Lower leg skin (tissue), 4 donors: ENCODE measurements around the gene FAM171A2. TPM values are rescaled to one million over a fixed set of nuclear protein-coding genes. Genes with fewer than 3 reads are reported as not detected.

Source experiments
- DNase-seq, 2 donors: peaks; one replicate each; pipeline ENCODE4 v3.0.0-alpha.2; 2019; ENCODE audit warnings: low spot score in 2 of 2
- H3K4me3 ChIP-seq: fragments of 200-600 bp; sonication (generic); 2 replicates; pipeline ENCODE4 v1.5.1; 2017; ENCODE audit warnings: mild to moderate bottlenecking, low read depth; ENCODE audit not compliant: poor library complexity, severe bottlenecking
- POLR2A ChIP-seq, 2 donors: fragments of 450-650 bp; IDR thresholded peaks; one replicate each; pipeline ENCODE4 v1.6.1; 2016 to 2017; ENCODE audit warnings: antibody characterized with exemption in 2 of 2, mild to moderate bottlenecking in 1 of 2, moderate library complexity in 1 of 2
- WGBS, 2 donors: methylation state at CpG; one replicate each; pipeline ENCODE4 v1.1.5; 2018; 5-methylcytosine and 5-hydroxymethylcytosine counted together
- intact Hi-C: fragments of 100-400 bp; cut with DNase I; formaldehyde crosslinking; loops from one replicate; pipeline ENCODE4 v1.15.0; 2023; ENCODE audit warnings: low total_unique reads
- total RNA-seq, 4 donors: library from RNA; depleted of rRNA; stranded (reverse); fragments of >200 nt; gene quantifications; one replicate each; pipeline ENCODE4 v1.1.0, GENCODE V29; 2016
- TF ChIP-seq, protein P1 (sequence below), 3 donors: fragments of 450-650 bp; IDR thresholded peaks; one replicate each; pipeline ENCODE4 v1.5.1; 2016; ENCODE audit warnings: antibody characterized with exemption in 3 of 3, mild to moderate bottlenecking in 3 of 3, moderate library complexity in 2 of 3

The FAM171A2 gene
- total RNA-seq, 4 donors from 2014 or later = 0.95 to 2.8 (median 2.4) TPM

DNA sequence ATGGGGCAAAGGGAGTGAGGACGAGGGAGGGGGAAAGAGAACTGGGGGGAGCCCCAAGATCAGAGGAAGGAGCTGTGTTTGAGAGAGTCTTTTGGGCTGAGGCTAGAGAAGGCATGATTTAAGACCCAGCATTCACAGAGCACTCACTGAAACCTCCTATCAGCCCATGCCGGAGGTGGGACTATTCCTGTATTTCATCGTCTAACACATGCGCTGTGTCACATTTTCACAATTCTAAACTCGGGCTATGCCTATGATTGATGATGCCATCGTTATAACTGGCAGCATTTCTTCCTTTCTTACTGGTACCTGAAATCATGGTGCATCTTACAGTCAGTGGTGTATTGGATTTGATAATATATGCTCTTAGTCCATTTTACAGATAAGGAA is 3.5 kb downstream of the FAM171A2 start:
- no peak for TF ChIP-seq POLR2A (IDR thresholded peaks at IDR 0.05)
- TF ChIP-seq, protein P1, sequence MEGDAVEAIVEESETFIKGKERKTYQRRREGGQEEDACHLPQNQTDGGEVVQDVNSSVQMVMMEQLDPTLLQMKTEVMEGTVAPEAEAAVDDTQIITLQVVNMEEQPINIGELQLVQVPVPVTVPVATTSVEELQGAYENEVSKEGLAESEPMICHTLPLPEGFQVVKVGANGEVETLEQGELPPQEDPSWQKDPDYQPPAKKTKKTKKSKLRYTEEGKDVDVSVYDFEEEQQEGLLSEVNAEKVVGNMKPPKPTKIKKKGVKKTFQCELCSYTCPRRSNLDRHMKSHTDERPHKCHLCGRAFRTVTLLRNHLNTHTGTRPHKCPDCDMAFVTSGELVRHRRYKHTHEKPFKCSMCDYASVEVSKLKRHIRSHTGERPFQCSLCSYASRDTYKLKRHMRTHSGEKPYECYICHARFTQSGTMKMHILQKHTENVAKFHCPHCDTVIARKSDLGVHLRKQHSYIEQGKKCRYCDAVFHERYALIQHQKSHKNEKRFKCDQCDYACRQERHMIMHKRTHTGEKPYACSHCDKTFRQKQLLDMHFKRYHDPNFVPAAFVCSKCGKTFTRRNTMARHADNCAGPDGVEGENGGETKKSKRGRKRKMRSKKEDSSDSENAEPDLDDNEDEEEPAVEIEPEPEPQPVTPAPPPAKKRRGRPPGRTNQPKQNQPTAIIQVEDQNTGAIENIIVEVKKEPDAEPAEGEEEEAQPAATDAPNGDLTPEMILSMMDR (IDR thresholded peaks at IDR 0.05) = no peak
- DNase-seq = no peak
- intact Hi-C loops = no loop called here
- WGBS, 2 donors = 53 to 57% methylated on average over 6 of the region's 6 CpGs
- no peak overlapping the region for H3K4me3 ChIP-seq

DNA sequence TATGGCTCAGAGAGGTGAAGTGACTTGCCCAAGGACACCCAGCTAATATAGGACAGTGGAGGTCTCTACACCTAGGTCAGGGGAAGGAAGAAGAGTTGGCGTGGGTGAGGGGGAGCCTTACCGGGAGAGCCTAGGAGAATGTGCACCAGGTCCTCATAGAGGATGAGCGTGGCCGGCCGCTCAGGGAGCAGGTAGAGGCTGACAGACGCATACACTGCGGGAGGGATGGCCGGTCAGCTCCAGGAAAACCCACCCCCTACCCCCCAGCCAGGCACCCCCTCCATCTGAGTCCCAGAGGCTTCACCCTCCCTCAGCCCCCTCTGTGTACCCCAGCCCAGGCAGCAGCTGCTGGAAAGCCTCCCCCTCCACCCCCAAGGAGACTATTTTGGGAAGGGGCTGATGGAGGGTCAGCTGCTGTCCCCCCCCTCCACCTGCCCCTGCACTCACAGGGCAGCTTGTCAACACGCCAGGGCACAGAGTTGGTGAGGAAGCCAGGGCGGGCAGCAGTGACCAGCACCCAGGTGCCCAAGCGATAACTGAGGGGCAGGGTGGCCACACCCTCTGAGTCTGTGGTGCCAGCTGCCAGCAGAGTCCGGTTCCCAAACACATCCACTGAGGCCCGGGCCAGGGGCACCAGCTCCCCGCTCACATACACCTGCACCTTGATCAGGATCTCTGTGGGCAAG is 4.1 kb downstream of the FAM171A2 start:
- no peak for DNase-seq
- 78 to 91% methylated on average over 11 to 14 of the region's 14 CpGs for WGBS, 2 donors
- intact Hi-C loops = no loop called here
- TF ChIP-seq, protein P1 (IDR thresholded peaks at IDR 0.05) = no peak
- TF ChIP-seq POLR2A (IDR thresholded peaks at IDR 0.05) = no peak
- H3K4me3 ChIP-seq = no peak overlapping the region

DNA sequence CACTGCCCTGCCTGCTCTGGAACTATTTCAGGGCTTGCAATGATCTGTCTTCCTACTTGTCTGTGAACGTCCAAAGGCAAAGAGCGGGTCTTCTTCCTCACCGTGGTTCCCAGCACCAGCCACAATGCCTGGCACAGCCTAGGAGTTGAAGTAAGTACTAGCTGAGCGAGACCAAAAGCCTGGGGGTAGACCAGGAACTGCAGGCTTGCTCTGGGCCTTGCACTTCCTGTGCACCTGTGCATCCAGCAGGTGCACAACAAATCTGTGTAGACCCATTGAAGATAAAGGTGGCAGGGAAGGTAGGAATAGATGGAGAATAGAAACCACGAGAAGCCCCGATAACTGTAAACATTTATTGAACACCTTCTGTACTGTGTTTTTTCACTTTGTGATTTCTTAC is 4.6 kb downstream of the FAM171A2 start:
- DNase-seq = no peak
- WGBS, 2 donors = 57 to 63% methylated on average over 6 of the region's 6 CpGs
- TF ChIP-seq, protein P1 (IDR thresholded peaks at IDR 0.05) = no peak
- no peak for TF ChIP-seq POLR2A (IDR thresholded peaks at IDR 0.05)
- intact Hi-C loops = no loop called here
- no peak overlapping the region for H3K4me3 ChIP-seq

GRCh38 chr17:44358066-44358465 is 5.6 kb downstream of the FAM171A2 start:
- 89 to 90% methylated on average over 9 of the region's 9 CpGs for WGBS, 2 donors
- no peak for DNase-seq
- no peak overlapping the region for H3K4me3 ChIP-seq
- intact Hi-C loops = no loop called here
- TF ChIP-seq, protein P1 (IDR thresholded peaks at IDR 0.05) = no peak
- TF ChIP-seq POLR2A (IDR thresholded peaks at IDR 0.05) = no peak

DNA sequence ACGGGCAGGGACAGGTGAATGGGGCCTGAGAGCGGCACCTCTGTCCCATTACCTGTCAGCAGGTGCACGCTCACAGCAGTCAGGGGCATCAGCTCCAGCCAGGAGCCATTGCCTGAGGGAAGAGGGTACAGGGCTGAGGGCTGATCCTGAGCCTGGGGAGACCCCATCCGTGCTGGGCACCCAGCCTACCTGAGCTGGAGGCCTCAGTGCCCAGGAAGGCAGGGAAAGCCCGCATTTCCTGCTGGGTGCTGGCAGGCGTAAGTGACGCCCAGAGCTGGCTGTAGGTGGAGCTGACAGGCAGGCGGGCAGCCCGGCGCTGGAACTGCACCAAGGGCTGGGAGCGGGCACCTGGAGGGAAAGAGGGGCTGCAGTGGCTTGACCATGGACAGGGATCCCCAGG is 7.4 kb downstream of the FAM171A2 start:
- TF ChIP-seq, protein P1 (IDR thresholded peaks at IDR 0.05) = no peak
- TF ChIP-seq POLR2A (IDR thresholded peaks at IDR 0.05) = no peak
- WGBS, 2 donors = 67 to 83% methylated on average over 11 of the region's 11 CpGs
- H3K4me3 ChIP-seq = no peak overlapping the region
- DNase-seq = no peak
- intact Hi-C loops = no loop called here

- WGBS, 2 donors = 78 to 83% methylated on average over 16 to 17 of the region's 17 CpGs
- intact Hi-C loops = no loop called here
- DNase-seq = no peak
- TF ChIP-seq POLR2A (IDR thresholded peaks at IDR 0.05) = no peak
- TF ChIP-seq, protein P1 (IDR thresholded peaks at IDR 0.05) = no peak
- H3K4me3 ChIP-seq = no peak overlapping the region
Measured at GRCh38 chr17:44355642-44356099, 8.0 kb downstream of the FAM171A2 start.
